Limb (tissue), 2 donors: Measurements from ENCODE around the gene TOR1B.
A peak's percentile ranks its signal among the peaks of the same experiment; 100 is the strongest.

Experiments
- DNase-seq, 2 donors: peaks; one replicate each; pipeline ENCODE4 v3.0.0-alpha.2; 2016; ENCODE audit errors: extremely low spot score in 2 of 2

Gene TOR1B

DNA sequence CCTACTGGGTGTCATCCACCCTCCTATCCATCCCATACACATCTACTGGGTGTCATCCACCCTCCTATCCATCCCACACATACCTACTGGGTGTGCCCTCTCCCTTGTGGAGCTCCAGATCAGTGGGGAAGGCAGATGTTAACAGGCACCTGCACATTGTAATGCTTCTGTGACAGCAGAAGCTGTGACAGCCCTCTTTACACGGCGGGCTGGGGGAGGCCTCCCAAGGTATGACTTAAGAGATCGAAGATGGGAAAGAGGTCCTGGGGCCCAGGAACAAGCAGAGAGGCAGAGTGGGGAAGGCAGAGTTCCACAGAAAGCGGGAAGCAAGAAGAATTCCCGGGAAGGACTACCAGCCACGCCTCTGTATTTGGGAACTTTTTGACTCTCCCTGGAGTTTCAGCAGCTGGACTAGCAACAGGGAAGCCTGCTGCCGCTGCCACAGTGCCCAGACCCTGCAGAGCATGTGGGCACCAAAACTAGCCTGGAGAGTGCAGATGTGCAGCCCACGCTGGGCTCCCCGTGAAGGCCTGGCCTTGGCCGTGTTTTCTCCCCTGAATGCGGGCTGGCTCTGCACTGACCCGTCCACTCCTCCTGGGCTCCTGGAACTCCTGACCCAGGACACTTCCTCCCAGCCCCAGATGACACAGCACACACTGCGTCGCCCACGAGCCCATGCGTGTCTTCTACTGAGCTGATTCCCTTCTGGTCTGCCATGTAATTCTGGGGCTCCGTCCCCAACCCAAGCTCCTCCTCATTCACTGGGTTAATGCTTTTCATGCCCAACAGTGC lies 11.6 kb downstream of the TOR1B start:
- DNase-seq, result no peak

DNA sequence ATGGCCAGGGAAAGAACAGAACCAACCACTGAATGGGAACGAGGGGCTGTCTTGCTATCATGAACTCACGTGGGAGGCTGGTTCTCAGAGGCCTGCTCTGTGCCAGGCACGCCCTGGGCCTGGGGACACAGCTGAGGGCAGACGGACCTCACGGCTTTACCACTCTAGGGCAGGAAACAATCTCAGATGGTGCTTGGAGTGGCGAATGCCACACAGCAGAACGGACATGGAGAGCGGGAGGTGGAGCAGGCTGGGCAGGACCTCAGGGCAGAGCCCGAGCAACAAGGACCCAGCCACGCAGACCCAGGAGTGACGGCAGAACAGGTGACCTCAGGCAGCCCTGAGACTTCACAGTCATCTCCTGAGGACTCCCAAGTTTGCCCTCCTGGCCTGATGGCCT lies 12.3 kb downstream of the TOR1B start:
- no peak for DNase-seq

DNA sequence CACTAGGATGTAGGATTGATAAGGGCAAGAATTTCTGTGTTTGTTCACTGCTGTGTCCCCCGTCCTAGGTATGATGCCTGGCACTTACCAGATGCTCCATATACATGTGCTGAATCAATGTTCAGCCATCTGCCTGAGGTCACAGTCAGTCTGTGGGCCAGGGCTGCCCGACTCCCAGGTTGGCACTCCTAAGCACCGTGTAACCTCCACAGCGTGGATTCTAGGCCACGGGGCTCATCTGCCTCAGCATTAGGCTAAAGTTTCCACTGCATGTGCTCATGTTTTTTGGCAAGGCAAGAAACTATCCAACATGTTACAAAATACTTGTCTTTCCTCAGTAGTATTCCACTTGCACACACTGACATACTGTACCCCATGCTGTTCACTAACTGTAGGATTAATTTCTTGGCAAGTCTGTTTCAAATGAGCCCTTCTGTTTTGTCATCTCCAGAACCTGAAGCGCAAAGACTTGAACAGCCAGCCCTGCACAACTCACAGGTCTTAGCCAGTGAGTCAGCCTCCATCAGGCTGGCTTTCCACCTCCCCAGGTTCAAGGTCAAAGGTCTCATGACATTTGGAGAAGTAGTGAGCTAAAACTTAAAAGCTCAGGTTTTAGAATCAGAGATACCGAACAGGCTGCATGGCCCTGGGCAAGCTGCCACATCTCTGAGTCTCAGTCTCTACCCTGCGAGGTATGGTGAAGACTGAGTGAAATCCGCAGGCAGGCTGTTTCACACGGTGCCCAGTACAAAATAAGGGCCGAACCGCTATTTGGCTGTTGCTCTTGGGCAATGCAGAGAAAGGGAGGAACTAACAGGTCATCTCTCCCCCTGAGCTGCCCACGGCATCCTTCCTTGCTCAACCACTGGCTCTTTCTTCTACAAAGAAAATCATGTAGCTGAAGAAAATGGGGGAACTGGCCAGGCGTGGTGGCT lies 13.8 kb downstream of the TOR1B start:
- no peak for DNase-seq

DNA sequence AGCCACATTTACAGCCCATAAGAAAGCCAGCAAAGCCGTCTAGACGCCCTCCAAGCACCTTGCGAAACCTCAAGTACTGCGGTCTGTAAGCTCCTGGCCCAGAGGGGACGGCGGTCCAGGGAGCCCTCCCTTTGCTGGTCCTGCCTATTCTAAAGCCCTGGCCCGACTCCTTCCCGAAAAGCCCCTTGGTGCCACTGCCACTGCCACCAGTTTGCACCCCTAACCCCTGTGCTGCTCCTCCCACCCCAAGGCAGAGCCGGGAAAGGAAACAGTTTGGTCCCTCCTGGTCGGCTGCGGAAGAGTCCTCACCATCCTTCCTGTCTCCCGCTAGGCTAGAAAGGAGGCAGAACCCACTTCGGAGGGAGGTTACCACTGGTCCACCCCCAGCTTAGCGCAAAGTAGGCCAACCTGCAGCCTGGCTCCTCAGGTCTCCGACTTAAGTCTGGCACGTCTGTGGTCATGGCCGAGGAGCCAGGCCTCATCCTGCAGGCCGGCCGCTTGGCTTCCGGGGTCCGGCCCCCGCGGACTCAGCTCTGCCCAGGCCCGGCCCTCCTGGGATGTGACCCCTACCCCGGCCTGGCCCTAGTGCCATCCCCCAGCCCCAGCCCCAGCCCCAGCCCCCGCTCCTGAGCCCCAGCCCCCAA lies 20.0 kb downstream of the TOR1B start:
- DNase-seq, result no peak

DNA sequence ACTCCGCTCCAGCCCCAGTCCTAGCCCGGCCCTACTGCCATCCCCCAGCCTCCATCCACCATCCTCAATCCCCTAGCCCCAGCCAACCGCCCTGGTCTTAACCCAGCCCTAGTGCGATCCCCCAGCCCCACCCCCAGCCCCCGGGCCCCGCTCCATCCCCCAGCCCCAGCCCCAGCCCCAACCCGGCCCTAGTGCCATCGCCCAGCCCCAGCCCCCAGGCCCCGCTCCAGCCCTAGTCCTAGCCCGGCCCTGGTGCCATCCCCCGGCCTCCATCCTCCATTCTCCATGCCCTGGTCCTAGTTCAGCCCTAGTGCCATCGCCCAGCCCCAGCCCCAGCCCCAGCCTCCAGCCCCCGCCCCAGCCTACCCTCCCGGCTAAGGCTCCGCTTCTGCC lies 20.6 kb downstream of the TOR1B start:
- no peak for DNase-seq

DNA sequence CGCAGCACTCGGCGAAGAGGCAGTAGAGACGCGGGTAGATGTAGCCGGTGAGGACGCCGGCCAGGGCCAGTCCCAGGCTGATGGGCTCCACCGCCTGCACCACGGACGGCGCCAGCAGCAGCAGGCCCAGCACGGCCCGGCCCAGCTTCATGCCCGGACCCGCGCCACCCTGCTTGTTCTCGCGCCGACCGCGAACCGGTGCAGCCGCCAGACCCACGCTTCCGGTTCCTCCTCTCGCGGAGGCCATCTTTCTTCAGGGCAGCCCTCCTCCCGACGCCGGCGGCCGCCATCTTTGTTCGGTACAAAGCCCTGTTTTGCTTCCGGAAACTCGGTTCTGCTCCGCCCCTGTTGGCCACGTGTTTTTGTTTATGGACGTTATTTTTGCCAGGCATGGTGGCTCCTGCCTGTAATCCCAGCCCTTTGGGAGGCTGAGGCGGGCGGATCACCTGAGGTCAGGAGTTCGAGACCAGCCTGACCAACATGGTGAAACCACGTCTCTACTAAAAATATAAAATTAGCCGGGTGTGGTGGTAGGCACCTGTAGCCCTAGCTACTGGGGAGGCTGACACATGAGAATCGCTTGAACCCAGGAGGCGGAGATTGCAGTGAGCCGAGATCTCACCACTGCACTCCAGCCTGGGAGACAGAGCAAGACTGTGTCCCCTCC lies 21.1 kb downstream of the TOR1B start, which contains the start of gene TOR1A:
Gene TOR1A, minus strand, starts transcription at position 202 of the 667 bp plus-strand sequence. Its CDS starts 51 bp downstream, at position 151.
- DNase-seq, result peak; percentile 93 to 95

DNA sequence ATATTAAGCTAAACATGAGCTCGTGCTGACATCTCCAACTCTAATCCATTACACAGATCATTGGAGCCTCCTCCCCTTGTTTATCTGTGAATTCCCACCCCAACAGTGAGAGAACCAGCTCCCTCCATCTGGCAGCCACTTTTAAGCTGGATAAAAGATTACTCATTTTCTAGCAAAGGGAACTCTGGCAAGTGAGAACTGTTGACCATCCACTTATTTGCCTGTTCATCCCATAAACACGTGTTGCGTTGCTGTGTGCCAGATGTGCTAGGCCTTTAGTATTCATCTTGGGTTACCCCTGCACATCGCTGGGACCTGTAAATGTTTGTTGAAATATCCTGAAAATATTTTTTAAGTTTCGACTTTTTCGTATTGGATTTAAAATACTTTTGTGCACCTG lies 23.4 kb downstream of the TOR1B start:
- DNase-seq, result no peak

DNA sequence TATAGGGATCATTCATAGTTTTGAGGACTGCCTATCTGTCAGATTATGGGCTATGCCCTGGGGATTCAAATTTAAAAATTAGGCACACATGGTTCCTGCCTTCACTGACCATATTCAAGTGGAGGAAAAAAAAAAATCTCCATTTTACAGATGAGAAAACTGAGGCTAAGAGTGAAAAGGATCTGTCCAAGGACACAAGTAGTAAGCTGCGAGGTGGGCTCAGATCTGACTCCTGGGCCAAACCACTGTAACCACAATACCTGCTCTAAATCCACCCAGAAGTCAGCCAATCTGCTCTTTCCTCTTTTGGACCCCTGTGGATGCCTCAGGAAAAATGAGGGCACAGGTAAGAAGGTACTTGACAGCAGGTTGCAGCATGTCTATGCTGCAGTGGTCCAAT lies 23.8 kb downstream of the TOR1B start:
- no peak for DNase-seq

DNA sequence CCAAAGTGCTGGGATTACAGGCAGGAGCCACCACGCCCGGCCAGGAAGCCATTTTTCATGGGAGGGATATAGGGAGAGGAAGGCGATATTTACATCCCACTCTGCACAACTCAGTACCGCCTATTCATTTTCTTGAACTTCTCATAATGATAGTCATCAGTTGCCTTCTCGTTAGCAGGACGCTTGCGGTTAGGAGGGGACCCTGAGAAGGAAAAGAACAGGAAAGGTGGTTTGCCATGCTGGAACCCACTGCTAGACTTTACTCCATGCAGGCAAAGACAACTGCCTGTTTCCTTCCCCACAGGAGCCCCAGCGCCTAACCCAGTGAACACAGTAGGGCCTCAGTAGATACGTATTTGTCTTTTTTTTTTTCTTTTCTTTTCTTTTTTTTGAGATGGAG lies 25.1 kb downstream of the TOR1B start:
- no peak for DNase-seq

DNA sequence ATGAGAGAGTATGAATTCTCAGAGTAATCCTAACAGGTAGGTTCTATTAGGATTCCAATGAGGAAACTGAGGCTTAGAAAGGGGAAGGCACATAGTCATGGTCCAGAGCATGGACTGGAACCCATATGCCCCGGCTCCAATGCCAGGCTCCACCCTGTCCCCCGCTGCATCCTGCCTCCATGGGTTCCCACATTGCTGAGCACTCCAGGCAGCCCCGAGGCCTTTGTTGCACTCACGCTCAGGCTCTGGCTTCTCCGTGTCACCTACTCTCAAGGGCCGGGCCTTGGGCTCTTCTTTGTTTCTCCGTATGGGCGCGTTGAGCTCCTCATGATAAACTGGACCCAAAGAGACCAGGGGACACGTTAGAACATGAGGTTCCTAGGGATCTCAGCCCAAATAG lies 26.0 kb downstream of the TOR1B start:
- no peak for DNase-seq

DNA sequence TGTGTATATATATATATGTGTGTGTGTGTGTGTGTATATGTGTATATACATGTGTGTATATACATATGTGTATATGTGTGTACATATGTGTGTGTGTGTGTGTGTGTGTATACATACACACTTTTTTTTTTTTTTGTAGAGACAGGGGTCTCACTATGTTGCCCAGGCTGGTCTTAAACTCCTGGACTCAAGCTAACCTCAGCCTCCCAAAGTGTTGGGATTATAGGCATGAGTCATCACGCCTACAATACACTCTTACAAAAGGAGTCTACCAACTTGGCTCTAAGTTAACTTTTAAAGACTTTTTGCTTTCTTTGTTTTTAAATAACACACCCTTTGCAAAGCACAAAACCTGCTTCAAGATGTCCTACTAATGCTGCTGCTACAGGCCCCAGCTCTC lies 30.0 kb downstream of the TOR1B start:
- DNase-seq, result no peak

DNA sequence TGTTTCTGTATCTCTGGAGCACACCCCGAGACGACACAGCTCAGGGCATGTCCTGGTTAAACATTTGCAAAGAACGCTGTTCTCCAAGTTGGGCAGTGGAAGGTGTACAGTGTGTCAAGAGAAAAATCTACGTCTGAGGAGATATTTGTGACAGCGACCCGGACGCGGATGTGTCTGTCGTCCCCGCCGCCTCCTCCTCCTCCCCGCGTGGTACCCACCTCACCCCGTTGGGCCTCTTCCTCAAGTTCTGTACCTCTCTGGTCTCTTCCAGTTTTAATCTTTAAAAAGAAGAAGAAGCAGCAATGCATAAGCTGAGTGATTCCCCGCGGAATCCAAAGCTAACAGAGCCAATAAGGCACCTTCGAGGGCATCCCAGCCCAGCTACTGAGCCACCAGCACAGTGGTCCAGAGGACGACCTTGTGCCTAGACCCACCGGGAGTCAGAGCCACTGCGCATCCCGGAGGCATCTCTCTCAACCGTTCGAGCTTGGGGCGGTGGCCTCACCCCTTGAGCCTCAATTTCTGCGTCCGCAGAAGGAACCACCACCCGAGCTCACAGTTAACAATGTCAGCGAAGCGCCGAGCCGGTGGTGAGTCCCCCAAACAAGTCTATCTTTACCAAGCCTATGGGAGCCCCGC lies 31.6 kb downstream of the TOR1B start:
- no peak for DNase-seq

DNA sequence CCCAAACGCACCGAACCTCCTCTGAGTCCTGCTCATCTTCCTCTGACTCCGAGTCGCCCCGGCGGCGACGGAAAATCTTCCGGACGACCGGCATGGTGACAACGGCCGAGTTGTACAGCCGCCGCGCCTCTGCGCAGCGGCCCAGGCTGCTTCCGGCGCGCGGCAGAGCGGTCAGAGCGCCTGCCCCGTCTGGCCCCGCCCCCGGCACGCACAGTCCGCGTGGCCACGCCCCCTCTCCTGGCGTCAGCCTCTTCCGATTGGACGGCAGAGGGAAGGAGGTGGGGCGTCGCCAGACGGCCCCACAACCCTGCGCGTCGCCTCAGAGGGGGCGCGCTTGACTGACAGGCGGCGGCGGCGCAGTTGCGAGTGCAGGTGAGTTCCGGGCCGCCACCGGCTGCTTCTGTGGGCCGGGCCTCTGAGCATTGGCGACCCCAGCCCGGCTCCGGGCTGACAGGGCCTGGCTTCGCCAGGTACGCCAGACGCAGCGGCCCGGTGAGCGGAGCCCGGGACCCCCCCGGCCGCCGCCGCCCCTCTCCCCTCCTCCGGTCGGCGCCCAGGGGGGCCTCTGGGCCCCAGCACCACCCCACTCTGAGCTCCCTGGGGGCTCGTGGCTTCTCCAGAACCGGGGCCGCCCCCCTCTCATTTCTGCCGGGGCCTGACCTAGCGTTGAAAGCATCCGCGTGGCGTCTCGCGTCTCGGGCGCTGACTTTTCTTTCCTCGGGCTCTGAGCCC lies 32.3 kb downstream of the TOR1B start, which contains the start of the genes C9orf78 and USP20:
Gene C9orf78, minus strand, starts transcription at position 148 of the 732 bp plus-strand sequence. Its CDS starts 54 bp downstream, at position 94.
Gene USP20, plus strand, starts transcription at position 331 of the 732 bp plus-strand sequence. CDS start 17,098 bp downstream, outside the sequence.
- peak; percentile 98 for DNase-seq

DNA sequence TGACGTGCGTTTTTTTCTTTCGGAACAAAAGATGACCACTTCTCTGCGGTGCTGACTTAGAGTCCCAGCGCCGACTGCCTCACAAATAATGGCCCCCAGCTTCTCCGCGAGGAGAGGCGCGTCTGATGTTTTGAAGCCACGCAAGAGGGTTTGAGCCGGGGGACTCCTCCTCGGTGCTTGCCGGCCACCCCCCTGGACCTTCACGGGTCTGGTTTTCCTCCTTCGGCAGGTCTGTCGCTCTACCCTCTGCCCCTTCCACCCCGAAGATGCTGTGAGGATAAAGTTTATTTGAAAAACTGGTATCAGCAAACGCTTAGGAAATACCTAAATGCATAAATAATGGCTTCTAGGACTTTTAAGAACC lies 32.9 kb downstream of the TOR1B start:
- DNase-seq, result peak in 1 of 2 donors; percentile 14

DNA sequence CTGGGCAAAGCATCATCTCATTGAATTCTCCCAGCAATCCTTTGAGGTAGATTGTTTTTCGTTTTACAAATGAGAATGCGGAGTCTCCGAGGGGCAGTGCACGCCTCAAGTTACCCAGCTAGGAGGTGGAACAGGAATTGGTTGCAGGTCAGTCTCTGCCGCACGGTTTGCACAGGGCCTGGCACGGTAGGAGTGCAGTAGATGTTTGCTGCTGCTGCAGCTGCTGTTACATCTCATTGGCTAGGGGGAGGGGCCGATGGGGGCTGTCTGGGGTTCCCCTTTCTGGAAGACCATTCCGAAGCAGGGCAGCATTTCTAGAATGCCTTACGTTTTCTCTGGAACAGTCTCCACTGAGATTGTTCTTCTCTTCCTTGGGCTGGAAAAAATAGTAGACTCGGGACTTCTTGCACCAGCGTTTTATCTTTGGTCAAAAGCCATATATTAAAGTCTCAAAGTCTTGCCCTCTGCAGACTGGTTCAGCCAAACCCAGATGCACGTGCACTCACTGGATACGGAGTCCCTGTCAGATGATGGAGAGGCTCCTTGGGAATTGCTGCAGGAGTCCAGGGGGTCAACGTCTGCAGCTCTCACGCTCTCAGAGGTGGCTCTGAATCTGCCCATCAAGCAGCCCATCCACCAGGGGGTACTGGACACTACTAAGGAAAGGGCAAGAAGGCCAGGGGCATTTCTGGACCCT lies 33.5 kb downstream of the TOR1B start:
- no peak for DNase-seq

DNA sequence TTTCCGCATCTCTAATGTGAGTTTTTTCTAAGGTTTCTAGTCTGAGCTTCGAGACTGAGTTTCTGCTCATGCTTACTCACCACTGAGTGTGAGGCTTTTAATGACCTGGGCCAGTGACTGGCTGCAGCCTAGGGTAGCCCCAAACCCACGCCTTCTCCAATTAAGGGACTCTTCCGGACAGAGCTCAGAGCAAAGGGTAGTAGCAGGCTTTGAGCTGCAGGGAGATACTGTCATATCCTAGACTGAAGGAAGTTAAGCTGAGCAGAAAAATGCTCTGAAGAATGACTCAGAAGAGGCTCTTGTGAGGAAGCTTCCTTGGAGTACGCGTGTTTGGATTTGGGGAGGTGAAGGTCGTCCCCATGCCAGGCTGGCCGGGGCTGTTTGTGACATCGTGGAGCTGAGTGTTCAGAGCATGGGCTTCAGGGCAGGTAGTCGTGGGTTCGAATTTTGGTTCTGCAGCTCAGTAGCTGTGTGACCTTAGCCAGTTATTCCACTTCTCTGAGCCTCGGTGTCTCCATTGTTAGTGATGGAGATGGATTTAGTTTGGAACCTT lies 35.8 kb downstream of the TOR1B start:
- no peak for DNase-seq

DNA sequence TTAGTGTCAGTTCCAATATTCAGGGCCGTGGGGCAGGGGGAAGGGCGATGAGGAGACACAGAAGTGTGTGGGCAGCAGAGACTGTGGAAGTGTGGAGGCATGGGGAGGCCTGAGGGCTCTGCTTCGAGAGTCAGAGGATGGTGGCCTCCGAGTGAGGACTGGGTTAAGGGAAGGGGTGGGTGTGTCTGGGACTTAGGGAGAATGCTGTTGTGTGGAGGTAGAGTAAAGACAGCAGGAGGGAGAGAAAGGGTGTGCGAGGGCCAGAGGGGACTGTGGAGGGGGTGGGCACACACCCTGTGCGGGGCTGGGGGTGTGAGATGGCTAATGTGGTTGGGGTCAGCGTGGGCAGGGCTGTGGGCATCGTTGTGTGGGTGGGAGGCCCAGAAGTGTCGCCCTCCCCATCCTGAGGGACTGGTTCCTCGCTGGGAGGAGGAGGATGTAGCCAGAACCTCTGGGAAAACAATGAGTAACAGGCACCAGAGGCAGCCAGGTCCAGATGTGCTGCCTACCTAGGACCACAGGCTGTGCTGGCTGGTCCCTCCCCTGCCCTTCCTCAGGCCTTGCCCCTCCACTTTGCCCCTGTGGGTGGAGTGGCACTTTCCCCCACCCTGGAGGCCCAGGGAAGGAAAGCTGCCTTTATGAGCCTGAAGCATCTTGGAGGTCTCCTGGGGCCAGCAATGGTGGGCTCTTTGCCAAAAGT lies 36.5 kb downstream of the TOR1B start:
- no peak for DNase-seq

DNA sequence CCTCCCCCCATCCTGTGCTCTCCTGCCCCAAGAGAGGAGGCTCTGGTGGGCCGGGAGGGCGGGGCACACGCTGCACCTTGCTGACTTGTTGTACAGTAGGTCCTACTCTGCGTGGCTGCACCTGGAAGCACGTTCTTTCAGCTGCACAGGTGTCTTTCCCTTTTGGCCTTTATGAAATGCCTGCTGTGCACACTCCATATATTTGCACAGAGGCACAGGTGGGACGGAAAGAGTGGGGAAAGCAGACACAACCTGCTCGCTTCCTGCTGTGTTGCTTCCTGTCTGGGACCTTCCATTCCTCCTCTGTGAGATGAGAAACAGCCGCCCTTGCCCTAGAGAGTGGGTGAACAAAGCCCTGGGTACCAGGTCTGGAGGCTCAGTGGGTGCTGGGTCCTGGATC lies 37.0 kb downstream of the TOR1B start:
- no peak for DNase-seq
